ENCODE measurements around the gene MYRIP. TPM values are rescaled to one million over a fixed set of nuclear protein-coding genes. Genes with fewer than 3 reads are reported as not detected.

Gene MYRIP
- total RNA-seq, 4 donors from 2014 or later, result 3.5 to 31.1 (median 12.1) TPM

DNA sequence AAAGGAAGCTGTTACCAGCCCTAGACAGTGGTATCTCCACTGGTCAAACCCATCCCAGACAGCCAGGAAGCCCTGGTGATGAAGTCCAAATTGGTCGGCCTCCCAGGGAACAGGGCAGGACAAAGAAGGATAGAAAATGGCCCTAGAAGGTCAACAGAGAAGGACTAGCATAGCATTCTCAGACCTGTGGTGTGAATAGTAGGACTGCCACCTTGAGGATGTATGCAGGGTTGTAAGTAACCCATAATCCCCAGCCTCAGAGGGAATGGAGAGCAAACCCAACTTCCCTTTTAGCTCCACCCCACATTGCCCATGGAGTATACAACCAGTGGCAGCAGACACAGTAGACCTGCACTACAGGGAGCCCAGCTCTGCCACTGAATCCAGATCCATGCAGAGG lies 431.5 kb downstream of the MYRIP start:
- H3K9me3 ChIP-seq, result no peaks in the 10 kb centered on the region
- H3K27ac ChIP-seq, result no peak overlapping the region
- no peaks in the 10 kb centered on the region for H3K27me3 ChIP-seq
- H3K36me3 ChIP-seq, result no peaks in the 10 kb centered on the region
- no peak for DNase-seq
- intact Hi-C loops (cut with DNase I; ENCODE audit: low total_unique reads), result no loop called here
- H3K4me3 ChIP-seq, result no peak overlapping the region
- peaks cover 0 to 4% of the 10 kb centered on the region in 2 donors for H3K4me1 ChIP-seq
- TF ChIP-seq CTCF (IDR thresholded peaks at IDR 0.05), result no peak
- TF ChIP-seq POLR2A (IDR thresholded peaks at IDR 0.05), result no peak

GRCh38 chr3:40242216-40242615 lies 432.8 kb downstream of the MYRIP start:
- Histone ChIP-seq H3K27ac (no peak overlapping the region), H3K27me3 (no peaks in the 10 kb centered on the region), H3K4me1 (peaks cover 0 to 4% of the 10 kb centered on the region in 2 donors), H3K9me3 (no peaks in the 10 kb centered on the region), H3K36me3 (no peaks in the 10 kb centered on the region), H3K4me3 (no peak overlapping the region)
- no peak for DNase-seq
- intact Hi-C loops (cut with DNase I; ENCODE audit: low total_unique reads), result no loop called here
- TF ChIP-seq CTCF (IDR thresholded peaks at IDR 0.05) (no peak), POLR2A (IDR thresholded peaks at IDR 0.05) (no peak)

GRCh38 chr3:40242638-40243037 lies 433.2 kb downstream of the MYRIP start:
- H3K36me3 ChIP-seq, result no peaks in the 10 kb centered on the region
- H3K4me1 ChIP-seq, result peaks cover 0 to 4% of the 10 kb centered on the region in 2 donors
- no peak overlapping the region for H3K4me3 ChIP-seq
- H3K27me3 ChIP-seq, result no peaks in the 10 kb centered on the region
- intact Hi-C loops (cut with DNase I; ENCODE audit: low total_unique reads), result no loop called here
- H3K9me3 ChIP-seq, result no peaks in the 10 kb centered on the region
- DNase-seq, result no peak
- TF ChIP-seq POLR2A (IDR thresholded peaks at IDR 0.05), result no peak
- no peak for TF ChIP-seq CTCF (IDR thresholded peaks at IDR 0.05)
- H3K27ac ChIP-seq, result no peak overlapping the region

- no peak overlapping the region for H3K4me3 ChIP-seq
- H3K9me3 ChIP-seq, result no peaks in the 10 kb centered on the region
- TF ChIP-seq POLR2A (IDR thresholded peaks at IDR 0.05), result no peak
- no peak for TF ChIP-seq CTCF (IDR thresholded peaks at IDR 0.05)
- H3K27ac ChIP-seq, result no peak overlapping the region
- H3K4me1 ChIP-seq, result peaks cover 0 to 4% of the 10 kb centered on the region in 2 donors
- DNase-seq, result no peak
- no peaks in the 10 kb centered on the region for H3K36me3 ChIP-seq
- intact Hi-C loops (cut with DNase I; ENCODE audit: low total_unique reads), result no loop called here
- H3K27me3 ChIP-seq, result no peaks in the 10 kb centered on the region
Measured at GRCh38 chr3:40243056-40243455, 433.6 kb downstream of the MYRIP start.

DNA sequence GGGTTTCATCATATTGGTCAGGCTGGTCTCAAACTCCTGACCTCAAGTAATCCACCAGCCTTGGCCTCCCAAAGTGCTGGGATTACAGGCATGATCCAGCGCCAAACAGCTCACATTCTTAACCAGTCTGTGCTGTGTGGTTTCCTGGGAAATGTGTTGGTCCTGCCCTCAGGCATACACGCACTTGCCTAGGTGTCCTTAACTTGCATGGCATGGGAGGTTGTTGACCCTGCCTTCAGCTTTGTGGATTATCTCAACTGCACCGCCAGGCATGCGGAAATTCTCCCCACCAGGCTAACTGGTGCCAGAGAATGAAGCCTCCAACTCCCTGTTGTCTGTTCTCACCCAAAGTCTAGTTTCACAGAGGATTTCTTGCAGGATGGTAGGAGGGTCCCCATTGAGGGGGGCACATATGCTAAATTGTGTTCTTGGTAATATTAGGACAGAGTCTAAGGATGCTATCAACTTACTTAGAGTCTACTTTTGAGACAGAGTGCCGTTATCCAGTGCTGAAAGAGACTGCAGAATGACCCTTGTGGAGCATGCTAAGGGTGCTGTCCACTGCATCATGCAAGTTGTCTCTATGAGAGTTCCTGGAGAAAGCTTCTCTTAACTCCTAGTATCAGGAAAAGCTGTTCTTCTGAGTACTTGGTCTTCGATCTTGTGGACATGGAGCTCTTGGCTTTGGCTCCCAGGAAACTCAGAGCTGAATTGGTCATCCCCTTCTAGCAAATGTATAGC lies 438.5 kb downstream of the MYRIP start:
- TF ChIP-seq POLR2A (IDR thresholded peaks at IDR 0.05) (no peak), CTCF (IDR thresholded peaks at IDR 0.05) (no peak)
- no peak for DNase-seq
- Histone ChIP-seq H3K4me1 (no peaks in the 10 kb centered on the region), H3K27ac (no peak overlapping the region), H3K9me3 (no peaks in the 10 kb centered on the region), H3K27me3 (no peaks in the 10 kb centered on the region), H3K4me3 (no peak overlapping the region), H3K36me3 (no peaks in the 10 kb centered on the region)
- intact Hi-C loops (cut with DNase I; ENCODE audit: low total_unique reads), result no loop called here

Measured in uterus (tissue), 4 donors.